Renal pelvis (tissue), 12 donors: ENCODE results near the gene UGGT2. TPM values are rescaled to one million over a fixed set of nuclear protein-coding genes. Genes with fewer than 3 reads are reported as not detected.

Experiments used
- DNase-seq: peaks from one replicate; pipeline ENCODE4 v3.0.0-alpha.2; 2013
- long read RNA-seq, 16 experiments: transcript quantifications; one replicate each; lab custom pipeline, GENCODE V29; 2026
- polyA plus RNA-seq, 3 donors: library from polyadenylated mRNA; unstranded; fragments of 120-200 nt; gene quantifications; one replicate each; pipeline ENCODE4 v1.2.1, GENCODE V29; 2013; ENCODE audit not compliant: insufficient read length in 3 of 3

The UGGT2 gene, protein sequence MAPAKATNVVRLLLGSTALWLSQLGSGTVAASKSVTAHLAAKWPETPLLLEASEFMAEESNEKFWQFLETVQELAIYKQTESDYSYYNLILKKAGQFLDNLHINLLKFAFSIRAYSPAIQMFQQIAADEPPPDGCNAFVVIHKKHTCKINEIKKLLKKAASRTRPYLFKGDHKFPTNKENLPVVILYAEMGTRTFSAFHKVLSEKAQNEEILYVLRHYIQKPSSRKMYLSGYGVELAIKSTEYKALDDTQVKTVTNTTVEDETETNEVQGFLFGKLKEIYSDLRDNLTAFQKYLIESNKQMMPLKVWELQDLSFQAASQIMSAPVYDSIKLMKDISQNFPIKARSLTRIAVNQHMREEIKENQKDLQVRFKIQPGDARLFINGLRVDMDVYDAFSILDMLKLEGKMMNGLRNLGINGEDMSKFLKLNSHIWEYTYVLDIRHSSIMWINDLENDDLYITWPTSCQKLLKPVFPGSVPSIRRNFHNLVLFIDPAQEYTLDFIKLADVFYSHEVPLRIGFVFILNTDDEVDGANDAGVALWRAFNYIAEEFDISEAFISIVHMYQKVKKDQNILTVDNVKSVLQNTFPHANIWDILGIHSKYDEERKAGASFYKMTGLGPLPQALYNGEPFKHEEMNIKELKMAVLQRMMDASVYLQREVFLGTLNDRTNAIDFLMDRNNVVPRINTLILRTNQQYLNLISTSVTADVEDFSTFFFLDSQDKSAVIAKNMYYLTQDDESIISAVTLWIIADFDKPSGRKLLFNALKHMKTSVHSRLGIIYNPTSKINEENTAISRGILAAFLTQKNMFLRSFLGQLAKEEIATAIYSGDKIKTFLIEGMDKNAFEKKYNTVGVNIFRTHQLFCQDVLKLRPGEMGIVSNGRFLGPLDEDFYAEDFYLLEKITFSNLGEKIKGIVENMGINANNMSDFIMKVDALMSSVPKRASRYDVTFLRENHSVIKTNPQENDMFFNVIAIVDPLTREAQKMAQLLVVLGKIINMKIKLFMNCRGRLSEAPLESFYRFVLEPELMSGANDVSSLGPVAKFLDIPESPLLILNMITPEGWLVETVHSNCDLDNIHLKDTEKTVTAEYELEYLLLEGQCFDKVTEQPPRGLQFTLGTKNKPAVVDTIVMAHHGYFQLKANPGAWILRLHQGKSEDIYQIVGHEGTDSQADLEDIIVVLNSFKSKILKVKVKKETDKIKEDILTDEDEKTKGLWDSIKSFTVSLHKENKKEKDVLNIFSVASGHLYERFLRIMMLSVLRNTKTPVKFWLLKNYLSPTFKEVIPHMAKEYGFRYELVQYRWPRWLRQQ (N-terminal part only)
- polyA plus RNA-seq, result 10 to 100 TPM; 32.2 to 48.7 (median 46.3) TPM
- long read RNA-seq, donor 1, partial matches to known transcripts, result 18 of 23 reads
- long read RNA-seq, donor 1, other reads (novel, unspliced or antisense), result 0 of 23 reads
- long read RNA-seq, donor 2, partial matches to known transcripts, result 20 of 22 reads
- long read RNA-seq, donor 2, other reads (novel, unspliced or antisense), result 0 of 22 reads
- long read RNA-seq, donor 3, partial matches to known transcripts, result 21 of 22 reads
- long read RNA-seq, donor 3, other reads (novel, unspliced or antisense), result 0 of 22 reads
- long read RNA-seq, donor 4, full-length matches to known transcripts, result 4 of 22 reads
- long read RNA-seq, donor 4, partial matches to known transcripts, result 18 of 22 reads
- long read RNA-seq, donor 4, other reads (novel, unspliced or antisense), result 0 of 22 reads
- long read RNA-seq, donor 5, result 0 reads
- long read RNA-seq, donor 6, transcript UGGT2-204 (10 exons, 1,547 nt), result major isoform, 5 of 11 reads
- long read RNA-seq, donor 6, partial matches to known transcripts, result 6 of 11 reads
- long read RNA-seq, donor 6, other reads (novel, unspliced or antisense), result 0 of 11 reads
- long read RNA-seq, donor 7, partial matches to known transcripts, result 18 of 19 reads
- long read RNA-seq, donor 7, other reads (novel, unspliced or antisense), result 0 of 19 reads
- long read RNA-seq, donor 8, result 0 reads
- long read RNA-seq, donor 9, partial matches to known transcripts, result 27 of 29 reads
- long read RNA-seq, donor 9, other reads (novel, unspliced or antisense), result 0 of 29 reads
- long read RNA-seq, donor 10, partial matches to known transcripts, result 21 of 21 reads
- long read RNA-seq, donor 10, other reads (novel, unspliced or antisense), result 0 of 21 reads
- long read RNA-seq, donor 11, partial matches to known transcripts, result 12 of 13 reads
- long read RNA-seq, donor 11, other reads (novel, unspliced or antisense), result 0 of 13 reads
- long read RNA-seq, donor 12, full-length matches to known transcripts, result 2 of 24 reads
- long read RNA-seq, donor 12, partial matches to known transcripts, result 22 of 24 reads
- long read RNA-seq, donor 12, other reads (novel, unspliced or antisense), result 0 of 24 reads
- long read RNA-seq, donor 13, partial matches to known transcripts, result 9 of 9 reads
- long read RNA-seq, donor 13, other reads (novel, unspliced or antisense), result 0 of 9 reads
- long read RNA-seq, donor 14, result 0 reads
- long read RNA-seq, donor 15, result 0 reads
- long read RNA-seq, donor 16, partial matches to known transcripts, result 24 of 28 reads
- long read RNA-seq, donor 16, other reads (novel, unspliced or antisense), result 0 of 28 reads

DNA sequence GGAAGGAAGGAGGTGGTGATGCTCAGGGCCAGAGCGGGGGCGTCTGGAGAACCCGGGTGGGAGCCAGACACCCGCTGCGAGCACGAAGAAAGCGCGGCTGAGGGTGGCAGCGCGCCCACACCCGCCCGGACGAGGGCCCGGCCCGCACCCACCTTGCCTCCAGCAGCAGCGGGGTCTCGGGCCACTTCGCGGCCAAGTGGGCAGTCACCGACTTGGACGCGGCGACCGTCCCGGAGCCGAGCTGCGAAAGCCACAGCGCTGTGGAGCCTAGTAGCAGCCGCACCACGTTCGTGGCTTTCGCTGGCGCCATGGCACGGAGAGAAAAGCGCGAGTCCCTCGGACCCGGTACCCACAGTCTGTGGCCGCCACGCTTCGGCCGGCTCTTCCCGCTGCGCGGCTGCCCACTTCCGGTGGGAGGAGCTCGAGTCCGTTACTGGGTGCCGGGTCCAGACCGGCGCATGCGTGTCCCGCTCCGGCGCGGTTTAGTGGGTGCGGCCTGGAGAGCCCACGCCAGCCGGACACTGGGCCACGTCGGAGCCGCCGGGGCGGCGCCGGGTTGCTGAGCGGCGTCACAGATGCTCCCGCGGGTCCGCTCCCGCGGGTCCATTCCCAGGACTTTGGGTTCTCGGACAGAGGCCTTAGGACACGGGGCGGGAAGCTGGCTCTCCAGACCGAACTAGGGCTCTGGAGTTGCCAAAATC is at the start of gene UGGT2:
TSS of gene UGGT2 (minus strand) at position 399 of the 701 bp plus-strand sequence. CDS start at position 310, 89 bp downstream.
- peak; percentile 92 for DNase-seq

DNA sequence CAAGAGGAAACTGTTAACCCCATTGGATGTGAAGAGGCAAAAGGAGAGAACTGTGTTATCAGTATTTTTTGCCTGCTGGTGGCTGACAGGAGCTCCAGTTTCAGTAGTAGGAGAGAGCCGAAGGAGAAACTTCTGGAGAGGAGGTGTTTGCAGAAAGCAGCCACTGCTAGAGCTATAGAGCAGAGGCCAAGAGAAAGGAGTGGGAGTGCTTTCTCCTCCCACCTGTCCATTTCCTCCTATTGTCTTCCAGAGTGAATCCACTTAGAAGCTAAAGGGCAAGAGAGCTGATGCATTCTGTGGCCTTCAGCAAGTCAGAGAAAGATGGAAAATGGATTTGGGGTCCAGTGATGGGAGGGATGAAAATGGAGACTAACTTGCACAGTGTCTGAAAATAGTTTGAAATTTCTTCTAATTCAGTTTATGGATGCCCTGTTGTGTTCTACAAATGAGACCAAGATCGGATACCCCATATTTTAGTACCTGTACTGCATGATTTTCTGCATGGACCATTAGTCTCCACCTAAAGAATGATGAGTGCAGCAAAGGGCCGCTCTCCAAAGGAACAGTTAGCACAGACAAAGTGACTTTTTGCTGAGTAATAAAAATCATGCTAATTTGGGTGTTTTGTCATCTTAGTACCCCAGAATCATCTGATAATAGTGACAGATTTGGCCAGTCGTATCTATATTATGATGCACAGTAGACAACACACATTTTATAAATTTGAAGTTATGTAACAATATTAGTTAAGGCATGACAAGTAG is 47.4 kb upstream of the UGGT2 start:
- DNase-seq, result no peak

DNA sequence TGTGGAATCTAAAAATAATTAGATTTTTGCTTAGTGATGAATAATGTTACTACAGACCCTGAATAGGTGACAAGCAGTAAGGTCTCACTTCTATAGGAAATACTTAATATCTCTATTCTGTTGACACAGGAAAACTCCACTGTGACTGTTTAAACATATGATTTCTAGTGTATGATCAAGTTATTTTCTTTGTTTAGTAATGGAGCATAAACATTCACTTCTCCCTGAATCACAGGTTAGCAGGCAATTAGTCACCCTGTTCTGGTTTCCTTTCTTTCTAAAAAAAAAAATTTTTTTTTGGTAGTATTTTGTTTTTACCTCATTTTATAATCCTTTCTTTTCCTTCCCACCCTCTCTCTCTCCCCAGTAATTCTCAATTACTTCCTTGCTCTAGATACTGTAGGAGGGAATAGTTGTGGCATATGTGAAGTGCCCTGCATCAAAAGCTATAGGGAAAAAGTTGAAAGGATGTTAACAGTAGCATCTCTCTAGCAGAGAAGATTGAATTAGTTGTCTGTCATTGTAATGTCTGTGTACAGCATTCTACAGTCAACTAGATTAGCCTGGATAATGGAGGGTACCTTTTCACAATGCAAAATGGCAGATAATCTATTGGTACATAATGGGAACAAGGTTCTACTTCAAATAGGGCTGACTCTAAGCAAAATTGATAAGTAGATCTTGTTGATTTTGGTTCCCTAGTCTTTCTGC is 40.2 kb upstream of the UGGT2 start:
- no peak for DNase-seq

DNA sequence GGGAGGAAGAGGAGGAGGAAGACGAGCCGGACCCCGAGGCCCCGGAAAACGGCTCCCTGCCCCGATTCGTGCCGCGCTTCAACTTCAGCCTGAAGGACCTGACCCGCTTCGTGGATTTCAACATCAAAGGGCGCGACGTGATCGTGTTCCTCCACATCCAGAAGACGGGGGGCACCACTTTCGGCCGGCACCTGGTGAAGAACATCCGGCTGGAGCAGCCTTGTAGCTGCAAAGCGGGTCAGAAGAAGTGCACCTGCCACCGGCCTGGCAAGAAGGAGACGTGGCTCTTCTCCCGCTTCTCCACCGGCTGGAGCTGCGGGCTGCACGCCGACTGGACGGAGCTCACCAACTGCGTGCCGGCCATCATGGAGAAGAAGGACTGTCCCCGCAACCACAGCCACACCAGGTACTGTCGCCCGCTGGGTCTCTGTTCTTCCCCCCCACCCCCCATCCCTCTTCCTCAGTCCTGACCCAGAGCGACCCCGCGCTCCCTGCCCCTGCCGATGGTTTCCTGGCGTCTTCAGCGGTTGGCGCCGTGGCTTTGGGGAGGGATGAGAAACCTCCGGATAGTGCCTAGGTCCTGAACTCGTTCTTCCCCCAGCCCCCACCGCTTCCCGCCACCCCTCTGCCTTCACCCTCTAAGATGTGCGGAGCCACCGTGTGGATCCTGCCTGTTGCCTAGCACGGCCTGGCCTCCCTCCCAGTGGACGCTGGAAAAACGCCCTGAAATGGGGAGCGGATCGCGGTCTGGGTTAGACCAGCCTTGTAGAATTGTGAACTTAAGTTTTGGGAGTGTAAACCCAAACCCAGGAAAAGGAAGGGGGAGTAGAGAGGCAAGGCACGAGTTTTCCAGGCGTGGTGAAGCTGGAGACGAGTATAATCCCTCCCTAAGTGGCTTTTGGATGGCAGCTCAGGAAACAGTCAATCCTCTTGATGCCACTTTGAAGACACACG is 38.2 kb upstream of the UGGT2 start:
- no peak for DNase-seq

DNA sequence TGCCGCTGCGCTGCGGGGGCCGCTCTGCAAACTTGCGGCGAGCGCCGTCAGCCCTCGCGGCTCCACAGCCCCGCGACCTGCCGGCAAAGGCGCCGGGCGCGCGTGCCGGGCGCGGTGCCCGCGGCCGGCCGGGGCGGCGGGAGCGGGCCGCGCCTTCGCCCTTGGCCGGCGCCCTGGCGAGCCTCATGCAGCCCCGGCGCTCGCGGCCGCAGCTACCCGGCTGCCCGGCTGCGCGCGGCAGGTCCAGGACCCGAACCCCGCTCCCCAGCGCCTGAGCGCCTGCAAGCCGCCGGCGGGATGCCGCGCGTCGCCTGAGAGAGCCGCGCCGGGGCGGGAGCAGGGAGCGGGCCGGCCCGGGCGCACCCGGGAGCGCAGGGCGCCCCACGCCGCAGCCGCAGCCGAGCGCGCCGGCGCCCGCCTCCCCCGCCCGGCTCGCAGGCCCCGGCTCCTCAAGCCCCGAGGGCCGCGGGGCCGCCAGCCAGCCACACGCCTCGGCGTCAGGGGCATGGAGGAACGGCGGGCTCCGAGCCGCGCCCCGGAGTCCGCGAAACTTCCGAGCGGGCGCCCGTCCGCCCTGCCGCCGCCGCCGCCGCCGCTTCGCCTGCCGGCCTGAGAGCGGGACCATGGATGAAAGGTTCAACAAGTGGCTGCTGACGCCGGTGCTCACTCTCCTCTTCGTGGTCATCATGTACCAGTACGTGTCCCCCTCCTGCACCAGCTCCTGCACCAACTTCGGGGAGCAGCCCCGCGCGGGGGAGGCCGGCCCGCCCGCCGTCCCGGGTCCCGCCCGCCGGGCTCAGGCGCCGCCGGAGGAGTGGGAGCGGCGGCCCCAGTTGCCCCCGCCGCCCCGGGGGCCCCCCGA is 37.3 kb upstream of the UGGT2 start:
- DNase-seq, result no peak

DNA sequence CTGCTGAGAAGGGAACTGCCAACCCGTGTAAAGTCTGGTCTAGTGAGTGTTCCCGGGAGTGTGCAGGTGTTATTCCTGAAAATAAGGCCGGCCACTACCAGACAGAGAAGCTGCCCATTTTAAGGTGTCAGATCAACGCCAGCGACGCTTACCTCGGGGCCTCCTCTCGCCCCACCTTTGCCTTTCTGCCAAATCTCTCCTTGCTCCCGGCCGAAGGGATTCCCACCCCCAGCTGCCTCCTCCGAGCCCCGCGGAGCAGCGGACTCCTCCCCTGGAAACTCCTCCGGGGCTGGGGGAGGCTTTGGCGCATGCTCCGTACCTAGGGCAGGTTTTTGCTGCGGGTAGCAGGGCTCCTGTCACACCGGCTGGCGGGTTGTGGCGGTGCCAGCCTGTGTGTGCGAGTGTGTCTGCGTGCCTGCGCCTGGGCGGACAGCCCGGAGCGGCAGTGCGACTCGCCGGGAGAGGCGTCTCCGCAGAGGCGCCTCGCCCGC is 36.6 kb upstream of the UGGT2 start, which contains the start of gene HS6ST3:
TSS of gene HS6ST3 (plus strand) at position 359 of the 491 bp plus-strand sequence.
- DNase-seq, result no peak

DNA sequence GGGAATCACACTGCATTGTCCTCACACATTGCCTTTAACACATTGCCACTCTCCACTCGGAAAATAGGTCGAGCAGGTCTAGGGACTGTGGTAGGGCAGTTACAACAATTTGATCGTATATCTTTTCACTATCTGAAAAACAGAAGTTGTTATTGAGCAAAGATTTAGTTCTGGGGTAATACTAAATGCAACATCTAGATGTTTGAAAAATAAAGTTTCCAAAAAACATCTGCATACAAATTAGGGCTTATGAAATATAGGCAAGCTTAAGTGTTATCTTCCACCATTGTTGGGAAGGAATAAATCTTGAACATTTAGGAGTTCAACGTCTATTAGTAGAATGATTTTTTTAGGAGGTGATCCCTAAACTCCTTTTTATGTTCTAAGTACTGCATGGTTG is 35.9 kb upstream of the UGGT2 start:
- DNase-seq, result no peak

DNA sequence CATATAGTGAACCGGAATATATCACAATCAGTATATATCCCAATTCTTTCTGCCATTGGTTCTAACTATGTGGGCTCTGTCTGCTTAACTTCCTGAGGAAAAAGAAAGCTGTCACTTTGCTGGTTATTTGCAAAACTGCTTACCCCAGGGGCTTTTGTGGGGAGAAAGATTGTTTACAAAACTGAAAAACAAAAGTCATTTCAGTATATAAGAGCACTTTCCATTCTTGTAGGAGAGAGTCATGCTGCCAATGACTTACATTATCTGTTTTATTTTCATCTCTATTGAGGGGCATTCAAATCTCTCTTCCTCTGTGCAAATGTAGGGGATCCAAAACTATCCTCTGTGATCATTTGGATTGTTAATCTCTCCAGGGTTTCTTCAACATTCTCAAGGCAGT is 33.5 kb upstream of the UGGT2 start:
- no peak for DNase-seq

DNA sequence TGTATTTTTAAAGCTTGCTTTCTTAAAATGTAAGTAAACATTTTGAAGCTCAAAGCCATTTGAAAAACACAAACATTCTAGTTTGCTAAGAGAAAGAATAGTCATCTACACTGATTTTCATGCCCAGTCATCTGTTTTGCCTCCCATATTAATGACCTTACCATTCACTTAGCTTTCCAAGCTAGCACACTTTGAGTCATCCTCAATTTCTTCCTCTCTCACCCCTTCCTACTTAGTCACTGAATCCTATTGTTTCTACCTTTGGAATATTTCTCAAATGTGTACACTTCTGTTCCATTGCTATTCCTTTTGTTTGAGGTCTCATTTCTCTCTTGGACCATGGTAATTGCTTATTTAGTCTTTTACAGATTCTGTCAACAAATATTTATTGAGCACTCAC is 29.4 kb upstream of the UGGT2 start:
- DNase-seq, result no peak

DNA sequence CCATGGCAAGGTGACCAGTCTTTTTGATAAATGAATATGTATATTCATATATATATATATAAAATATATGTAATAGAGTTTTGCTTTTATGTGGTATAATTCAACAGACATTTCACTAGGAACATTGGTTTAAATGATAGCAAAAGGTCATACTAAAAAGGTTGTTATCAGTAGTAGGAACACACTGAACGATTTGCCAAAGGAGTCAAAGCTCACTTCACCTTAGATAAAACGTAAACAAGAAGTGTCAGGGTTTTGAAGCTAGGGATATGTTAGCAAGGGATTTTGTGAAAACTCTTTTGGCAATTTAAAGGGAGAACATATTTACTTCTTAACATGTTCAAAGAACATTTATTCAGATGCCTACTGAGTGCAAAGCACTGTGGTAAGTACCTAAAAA is 28.7 kb upstream of the UGGT2 start:
- no peak for DNase-seq

DNA sequence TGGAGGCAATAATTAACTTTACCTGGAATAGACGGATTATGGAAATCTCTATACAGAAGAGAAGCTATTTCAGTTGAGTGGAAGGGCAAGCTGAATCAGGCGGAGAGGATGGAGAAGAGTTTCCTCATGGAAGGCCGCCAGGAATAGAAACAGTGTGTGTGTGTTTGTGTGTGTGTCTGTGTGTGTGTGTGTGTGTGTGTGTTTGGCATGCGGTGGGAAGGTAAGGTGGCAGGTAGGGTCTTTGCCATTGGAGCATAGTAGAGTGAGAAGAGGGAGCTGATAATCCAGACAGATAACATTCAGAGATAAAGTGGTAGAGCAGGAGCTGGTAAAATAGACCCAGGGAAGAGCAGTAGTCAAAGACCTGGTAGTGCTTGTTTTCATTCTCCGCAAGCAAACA is 27.5 kb upstream of the UGGT2 start:
- no peak for DNase-seq

DNA sequence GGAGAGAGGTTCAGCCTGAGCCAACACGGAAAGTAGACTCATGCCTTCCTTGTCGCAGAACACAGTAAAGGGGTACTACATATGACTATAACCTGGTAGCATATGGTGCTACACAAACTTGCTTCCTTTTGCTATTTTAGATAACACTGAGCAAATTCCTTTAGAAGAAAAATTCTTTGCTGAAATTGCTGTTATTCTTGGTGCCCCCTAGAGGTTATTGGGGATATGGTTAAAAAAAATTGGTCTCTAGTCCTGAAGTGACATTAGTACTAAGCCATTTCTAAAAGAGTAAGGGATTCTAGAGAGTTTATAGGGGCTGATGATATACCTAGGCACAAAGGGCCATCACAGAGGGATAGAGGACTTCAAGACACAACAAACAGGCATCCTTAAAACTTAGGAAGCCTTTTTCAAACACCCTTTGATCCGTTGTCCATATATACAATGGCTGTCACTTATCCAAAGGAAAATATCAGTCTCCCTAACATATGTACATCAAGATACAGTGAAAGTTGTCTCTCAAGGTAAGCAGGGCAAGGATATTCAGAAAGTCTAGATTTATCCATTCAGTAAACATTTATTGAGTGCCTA is 22.8 kb upstream of the UGGT2 start:
- DNase-seq, result no peak

DNA sequence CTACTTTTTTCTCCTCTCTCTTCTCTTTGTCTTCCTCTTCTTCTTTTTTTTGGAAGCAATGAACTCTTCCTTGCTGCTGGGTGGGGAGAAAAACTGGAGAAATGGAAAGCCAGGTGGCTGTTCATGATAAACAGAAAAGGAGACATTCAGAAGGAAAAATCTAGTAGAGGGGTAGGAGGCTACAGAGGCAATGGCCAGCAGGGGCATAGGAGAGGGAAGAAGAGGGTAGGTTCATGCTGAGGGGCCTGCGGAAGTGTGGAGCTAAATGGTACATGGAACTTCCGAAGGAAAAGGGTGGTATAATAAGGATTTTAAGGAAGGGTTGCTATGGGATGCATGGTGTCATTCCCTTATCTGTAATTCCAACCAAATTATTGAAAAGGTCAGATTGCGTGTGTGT is 19.2 kb upstream of the UGGT2 start:
- DNase-seq, result no peak

DNA sequence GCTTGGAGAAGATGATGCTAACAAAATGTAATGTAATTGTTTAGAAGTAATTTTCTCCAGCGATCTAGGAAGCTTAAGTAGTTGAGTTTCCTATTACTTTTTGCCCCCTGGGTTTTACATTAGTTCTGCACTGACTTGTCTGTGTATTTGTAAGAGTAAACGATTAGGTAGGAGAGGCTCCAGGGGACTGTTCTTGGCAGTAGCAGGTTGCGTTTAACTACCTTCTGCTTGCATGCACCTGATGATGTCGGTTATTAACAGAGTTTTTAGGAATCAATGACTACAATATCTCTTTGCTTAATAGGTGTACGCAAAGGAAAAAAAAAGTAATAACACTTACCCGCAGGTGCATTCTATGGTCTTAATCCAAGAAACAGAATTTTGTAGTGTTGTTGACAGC is 18.3 kb upstream of the UGGT2 start:
- no peak for DNase-seq
